EH (cell line): ENCODE data around the gene MYH9.

Experiments used
- DNase-seq: peaks from one replicate; pipeline ENCODE4 v3.0.0-alpha.2; 2015; ENCODE audit warnings: low read depth

Gene MYH9

GRCh38 chr22:36245805-36246356 lies 141.9 kb downstream of the MYH9 start:
- DNase-seq = no peak

GRCh38 chr22:36244522-36245391 lies 143.0 kb downstream of the MYH9 start:
- DNase-seq = peak; percentile 74

GRCh38 chr22:36243986-36244385 lies 143.8 kb downstream of the MYH9 start:
- no peak for DNase-seq

- peak; percentile 97 for DNase-seq
These were observed 148.2 kb downstream of the MYH9 start, which contains the start of gene APOL2 for GRCh38 chr22:36239401-36240171. Gene APOL2 (minus strand): TSS chr22:36239527. CDS start chr22:36233162, 6,365 bp downstream.

- DNase-seq = no peak
These were observed 148.7 kb downstream of the MYH9 start for GRCh38 chr22:36239150-36239400.

- no peak for DNase-seq
These were observed 149.2 kb downstream of the MYH9 start for GRCh38 chr22:36238373-36239149.

GRCh38 chr22:36237462-36238372 lies 150.1 kb downstream of the MYH9 start:
- no peak for DNase-seq

- DNase-seq = no peak
These were observed 151.1 kb downstream of the MYH9 start for GRCh38 chr22:36236388-36237319.

GRCh38 chr22:36235585-36235984 lies 152.2 kb downstream of the MYH9 start:
- DNase-seq = no peak

GRCh38 chr22:36234919-36235318 lies 152.8 kb downstream of the MYH9 start:
- no peak for DNase-seq

- DNase-seq = no peak
These were observed 153.6 kb downstream of the MYH9 start for GRCh38 chr22:36234213-36234612.

- no peak for DNase-seq
These were observed 154.0 kb downstream of the MYH9 start for GRCh38 chr22:36233796-36234195.

GRCh38 chr22:36232715-36233401 lies 154.9 kb downstream of the MYH9 start:
- DNase-seq = no peak
